ENCODE data around the gene CCDC85A.

The CCDC85A gene

GRCh38 chr2:56244911-56245530 lies 61.2 kb downstream of the CCDC85A start:
- DNase-seq: no peak

- no peak for DNase-seq
These were observed 65.4 kb downstream of the CCDC85A start for GRCh38 chr2:56248965-56249742.

GRCh38 chr2:56250153-56250729 lies 66.5 kb downstream of the CCDC85A start:
- no peak for DNase-seq

GRCh38 chr2:56260415-56260814 lies 76.6 kb downstream of the CCDC85A start:
- no peak for DNase-seq

GRCh38 chr2:56262241-56262640 lies 78.5 kb downstream of the CCDC85A start:
- no peak for DNase-seq

GRCh38 chr2:56263876-56264275 lies 80.1 kb downstream of the CCDC85A start:
- no peak for DNase-seq

GRCh38 chr2:56266761-56267414 lies 83.1 kb downstream of the CCDC85A start:
- DNase-seq: no peak

GRCh38 chr2:56267415-56267788 lies 83.6 kb downstream of the CCDC85A start:
- no peak for DNase-seq

GRCh38 chr2:56268856-56269255 lies 85.1 kb downstream of the CCDC85A start:
- no peak for DNase-seq

- no peak for DNase-seq
These were observed 87.5 kb downstream of the CCDC85A start for GRCh38 chr2:56271275-56271674.

GRCh38 chr2:56285224-56285623 lies 101.4 kb downstream of the CCDC85A start:
- no peak for DNase-seq

- DNase-seq: no peak
These were observed 103.1 kb downstream of the CCDC85A start for GRCh38 chr2:56286936-56287335.

GRCh38 chr2:56287508-56287907 lies 103.7 kb downstream of the CCDC85A start:
- no peak for DNase-seq

- DNase-seq: no peak
These were observed 104.2 kb downstream of the CCDC85A start for GRCh38 chr2:56287974-56288373.

GRCh38 chr2:56288838-56289580 lies 105.2 kb downstream of the CCDC85A start:
- no peak for DNase-seq

- DNase-seq: no peak
These were observed 107.9 kb downstream of the CCDC85A start for GRCh38 chr2:56291711-56292110.

- DNase-seq: no peak
These were observed 109.2 kb downstream of the CCDC85A start for GRCh38 chr2:56292951-56293350.

- no peak for DNase-seq
These were observed 111.9 kb downstream of the CCDC85A start for GRCh38 chr2:56295666-56296065.

GRCh38 chr2:56297671-56298070 lies 113.9 kb downstream of the CCDC85A start:
- no peak for DNase-seq

- no peak for DNase-seq
These were observed 115.4 kb downstream of the CCDC85A start for GRCh38 chr2:56299171-56299691.

GRCh38 chr2:56309626-56310170 lies 125.9 kb downstream of the CCDC85A start:
- no peak for DNase-seq

GRCh38 chr2:56313500-56313921 lies 129.7 kb downstream of the CCDC85A start:
- DNase-seq: no peak

Data from GOT3 (cell line).